Measurements from ENCODE around the gene OR6C65. TPM values are rescaled to one million over a fixed set of nuclear protein-coding genes. Genes with fewer than 3 reads are reported as not detected.
"Not testable (repeated sequence)": the region's sequence is repeated elsewhere in the genome, so short reads cannot be mapped to it uniquely, and the experiment has no call there.

Gene OR6C65
- polyA plus RNA-seq, 1 experiment = not detected

DNA sequence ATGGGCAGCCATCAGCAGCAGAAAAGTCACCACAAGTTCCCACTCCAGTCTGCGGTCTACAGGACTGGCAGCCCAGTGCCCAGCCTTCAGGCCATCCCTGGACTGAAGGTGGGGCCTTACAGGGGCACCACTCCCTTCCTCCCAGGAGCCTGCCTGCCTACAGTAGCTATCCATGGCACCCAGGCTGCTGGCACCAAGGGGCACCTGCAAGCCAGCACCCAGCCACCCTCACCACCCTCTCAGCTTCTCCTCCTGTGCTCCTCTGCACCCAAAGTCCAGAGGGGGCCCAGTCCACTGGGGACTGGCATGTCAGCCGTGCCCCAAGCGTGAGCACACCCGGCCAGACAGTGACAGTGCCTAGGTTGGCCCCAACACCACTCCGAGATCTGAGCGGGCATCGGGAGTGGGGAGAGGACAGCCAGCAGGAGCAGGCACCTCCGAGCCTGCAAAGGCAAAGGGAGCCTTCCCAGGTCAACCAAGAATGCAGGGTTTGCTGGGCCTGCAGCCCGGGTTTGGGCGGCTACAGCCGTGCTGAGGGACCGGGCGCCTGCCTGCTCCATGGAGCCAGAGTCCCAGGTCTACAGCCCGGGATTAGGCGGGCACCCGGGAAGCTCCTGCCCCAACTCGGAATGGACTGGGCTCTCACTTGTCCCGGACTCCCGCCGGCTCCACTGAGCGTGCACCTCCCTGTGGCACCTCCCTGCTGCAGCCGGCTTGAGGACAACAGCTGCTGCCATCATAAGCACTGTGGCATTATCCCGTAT is 8.1 kb upstream of the OR6C65 start:
- Histone ChIP-seq H3K27me3 (ENCODE audit: control insufficient read depth, insufficient read depth, low read length) (no peaks in the 10 kb centered on the region), H3K4me3 (ENCODE audit: low read depth, low read length) (no peak overlapping the region), H3K36me3 (ENCODE audit: control insufficient read depth, insufficient read depth, low read length) (no peaks in the 10 kb centered on the region)
- POLR2A ChIA-PET = no interaction called here
- DNase-seq (ENCODE audit: low read depth) = no peak
- TF ChIP-seq, protein P1, sequence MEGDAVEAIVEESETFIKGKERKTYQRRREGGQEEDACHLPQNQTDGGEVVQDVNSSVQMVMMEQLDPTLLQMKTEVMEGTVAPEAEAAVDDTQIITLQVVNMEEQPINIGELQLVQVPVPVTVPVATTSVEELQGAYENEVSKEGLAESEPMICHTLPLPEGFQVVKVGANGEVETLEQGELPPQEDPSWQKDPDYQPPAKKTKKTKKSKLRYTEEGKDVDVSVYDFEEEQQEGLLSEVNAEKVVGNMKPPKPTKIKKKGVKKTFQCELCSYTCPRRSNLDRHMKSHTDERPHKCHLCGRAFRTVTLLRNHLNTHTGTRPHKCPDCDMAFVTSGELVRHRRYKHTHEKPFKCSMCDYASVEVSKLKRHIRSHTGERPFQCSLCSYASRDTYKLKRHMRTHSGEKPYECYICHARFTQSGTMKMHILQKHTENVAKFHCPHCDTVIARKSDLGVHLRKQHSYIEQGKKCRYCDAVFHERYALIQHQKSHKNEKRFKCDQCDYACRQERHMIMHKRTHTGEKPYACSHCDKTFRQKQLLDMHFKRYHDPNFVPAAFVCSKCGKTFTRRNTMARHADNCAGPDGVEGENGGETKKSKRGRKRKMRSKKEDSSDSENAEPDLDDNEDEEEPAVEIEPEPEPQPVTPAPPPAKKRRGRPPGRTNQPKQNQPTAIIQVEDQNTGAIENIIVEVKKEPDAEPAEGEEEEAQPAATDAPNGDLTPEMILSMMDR (IDR thresholded peaks at IDR 0.05; ENCODE audit: insufficient read depth, low read depth, low read length) = no peak
- CTCF ChIA-PET = no interaction called here

DNA sequence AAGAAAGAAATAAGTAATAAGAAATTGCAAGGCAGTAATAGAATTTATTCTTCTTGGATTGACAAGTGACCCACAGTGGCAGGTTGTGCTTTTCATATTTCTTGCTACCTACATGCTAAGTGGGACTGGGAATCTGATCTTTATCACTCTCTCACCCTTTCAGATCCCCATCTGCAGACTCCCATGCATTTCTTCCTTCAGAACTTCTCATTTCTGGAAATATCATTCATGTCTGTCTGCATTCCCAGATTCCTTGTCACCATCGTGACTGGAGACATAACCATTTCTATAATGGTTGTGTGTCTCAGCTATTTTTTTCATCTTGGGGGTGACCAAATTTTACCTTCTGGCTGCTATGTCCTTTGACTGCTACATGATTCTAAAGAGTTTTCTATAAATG is 4.0 kb upstream of the OR6C65 start:
- ChIA-PET POLR2A (no interaction called here), CTCF (no interaction called here)
- TF ChIP-seq, protein P1 (IDR thresholded peaks at IDR 0.05; ENCODE audit: insufficient read depth, low read depth, low read length) = no peak
- no peak for DNase-seq (ENCODE audit: low read depth)
- Histone ChIP-seq H3K4me3 (ENCODE audit: low read depth, low read length) (no peak overlapping the region), H3K27me3 (ENCODE audit: control insufficient read depth, insufficient read depth, low read length) (no peaks in the 10 kb centered on the region), H3K36me3 (ENCODE audit: control insufficient read depth, insufficient read depth, low read length) (no peaks in the 10 kb centered on the region)

DNA sequence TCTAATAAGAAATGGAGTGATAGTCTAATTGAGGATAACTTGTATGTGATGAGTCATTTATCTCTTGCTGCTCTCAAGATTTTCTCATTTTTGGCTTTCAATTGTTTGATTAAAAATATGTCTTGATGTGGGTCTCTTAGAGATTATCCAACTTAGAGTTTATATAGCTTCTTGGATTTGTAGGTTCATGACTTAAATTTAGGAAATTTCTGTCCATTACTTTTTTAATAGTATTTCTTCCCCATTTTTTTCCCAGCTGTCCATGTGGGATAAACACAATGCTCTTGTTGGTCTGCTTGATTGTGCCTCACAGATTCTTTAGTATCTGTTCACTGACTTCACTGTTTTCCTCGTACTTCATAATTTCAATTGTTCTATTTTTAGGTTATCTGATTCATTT is 7.5 kb downstream of the OR6C65 start:
- POLR2A ChIA-PET = no interaction called here
- Histone ChIP-seq H3K4me3 (ENCODE audit: low read depth, low read length) (no peak overlapping the region), H3K27me3 (ENCODE audit: control insufficient read depth, insufficient read depth, low read length) (no peaks in the 10 kb centered on the region), H3K36me3 (ENCODE audit: control insufficient read depth, insufficient read depth, low read length) (no peaks in the 10 kb centered on the region)
- DNase-seq (ENCODE audit: low read depth) = no peak
- TF ChIP-seq, protein P1 (IDR thresholded peaks at IDR 0.05; ENCODE audit: insufficient read depth, low read depth, low read length) = no peak
- CTCF ChIA-PET = no interaction called here

DNA sequence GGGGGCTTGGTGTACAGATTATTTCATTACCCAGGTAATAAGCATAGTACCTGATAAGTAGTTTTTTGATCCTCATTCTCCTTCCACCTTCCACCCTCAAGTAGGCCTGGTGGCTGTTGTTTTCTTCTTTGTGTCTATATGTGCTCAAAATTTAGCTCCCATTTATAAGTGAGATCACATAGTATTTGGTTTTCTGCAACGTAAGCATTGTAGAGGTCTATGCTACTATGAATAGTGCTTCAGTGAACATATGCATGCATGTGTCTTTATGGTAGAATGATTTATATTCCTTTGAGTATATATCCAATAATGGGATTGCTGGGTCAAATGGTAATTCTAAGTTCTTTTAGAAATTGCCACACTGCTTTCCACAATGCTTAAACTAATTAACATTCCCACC is 8.8 kb downstream of the OR6C65 start:
- H3K4me3 ChIP-seq (ENCODE audit: low read depth, low read length); H3K36me3 ChIP-seq (ENCODE audit: control insufficient read depth, insufficient read depth, low read length); H3K27me3 ChIP-seq (ENCODE audit: control insufficient read depth, insufficient read depth, low read length); DNase-seq (ENCODE audit: low read depth); CTCF ChIA-PET; POLR2A ChIA-PET: not testable (repeated sequence)

DNA sequence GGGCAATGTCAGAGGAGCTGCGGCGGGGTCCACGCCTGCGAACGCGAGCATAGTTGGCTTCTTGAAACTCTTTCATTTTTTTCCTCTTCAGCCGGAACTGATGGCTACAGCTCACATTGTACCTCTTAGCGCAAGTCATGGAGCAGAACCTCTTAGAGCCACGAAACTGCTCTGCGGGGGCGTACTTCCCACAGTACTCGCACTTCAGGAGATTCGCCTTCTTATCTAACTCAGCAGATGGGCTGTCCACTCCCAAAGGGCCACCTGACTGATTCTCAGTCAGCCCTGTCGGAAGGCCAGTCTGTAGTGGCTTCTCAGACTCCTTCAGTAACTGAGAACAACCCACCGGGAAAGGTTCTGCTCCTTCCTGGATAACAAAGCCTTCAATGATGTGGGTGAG is 11.8 kb downstream of the OR6C65 start:
- H3K4me3 ChIP-seq (ENCODE audit: low read depth, low read length); POLR2A ChIA-PET; H3K27me3 ChIP-seq (ENCODE audit: control insufficient read depth, insufficient read depth, low read length); CTCF ChIA-PET; H3K36me3 ChIP-seq (ENCODE audit: control insufficient read depth, insufficient read depth, low read length); DNase-seq (ENCODE audit: low read depth): not testable (repeated sequence)

DNA sequence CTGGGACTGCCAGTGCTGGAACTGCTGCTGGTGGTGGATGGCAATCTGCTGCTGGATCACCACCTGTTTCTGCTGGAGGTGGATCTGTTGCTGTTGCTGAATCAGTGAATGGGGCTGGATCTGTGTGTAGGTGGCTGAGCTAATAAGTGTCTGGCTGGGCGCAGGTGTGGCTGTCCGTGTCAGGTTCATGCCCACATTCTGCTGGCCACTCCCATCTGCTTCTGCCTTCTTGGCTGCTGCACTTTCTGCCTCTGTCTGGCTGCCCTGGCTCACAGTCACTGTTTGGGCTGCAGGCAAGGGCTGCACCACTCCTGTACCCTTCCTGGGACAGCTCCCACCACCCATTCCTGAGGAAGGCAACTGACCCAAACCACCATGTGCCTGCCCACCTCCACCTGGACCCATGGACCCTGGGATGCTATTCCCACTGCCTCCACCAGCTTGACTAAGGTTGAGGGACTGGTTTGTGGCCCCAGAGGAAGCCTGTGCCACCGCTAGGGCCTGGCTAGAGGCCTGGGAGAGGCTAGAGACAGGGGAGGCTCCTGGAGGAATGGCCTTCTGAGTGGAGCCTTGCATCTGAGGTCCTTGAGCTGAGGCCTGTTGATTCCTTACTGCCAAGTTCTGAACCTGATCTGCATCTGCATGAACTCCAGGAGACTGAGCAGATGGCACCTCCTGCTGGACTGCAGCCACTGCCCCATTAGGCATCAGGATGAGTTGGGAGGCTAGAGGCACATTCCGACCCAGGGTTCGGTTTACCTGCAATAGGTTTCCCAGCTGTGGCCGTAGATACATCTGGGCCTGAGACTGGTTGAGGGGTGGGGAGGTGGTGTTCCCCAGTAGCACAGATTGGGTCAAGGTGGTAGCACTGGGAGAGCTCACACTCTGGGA is 13.4 kb downstream of the OR6C65 start:
- DNase-seq (ENCODE audit: low read depth); H3K27me3 ChIP-seq (ENCODE audit: control insufficient read depth, insufficient read depth, low read length); H3K36me3 ChIP-seq (ENCODE audit: control insufficient read depth, insufficient read depth, low read length); H3K4me3 ChIP-seq (ENCODE audit: low read depth, low read length); CTCF ChIA-PET; POLR2A ChIA-PET: not testable (repeated sequence)

DNA sequence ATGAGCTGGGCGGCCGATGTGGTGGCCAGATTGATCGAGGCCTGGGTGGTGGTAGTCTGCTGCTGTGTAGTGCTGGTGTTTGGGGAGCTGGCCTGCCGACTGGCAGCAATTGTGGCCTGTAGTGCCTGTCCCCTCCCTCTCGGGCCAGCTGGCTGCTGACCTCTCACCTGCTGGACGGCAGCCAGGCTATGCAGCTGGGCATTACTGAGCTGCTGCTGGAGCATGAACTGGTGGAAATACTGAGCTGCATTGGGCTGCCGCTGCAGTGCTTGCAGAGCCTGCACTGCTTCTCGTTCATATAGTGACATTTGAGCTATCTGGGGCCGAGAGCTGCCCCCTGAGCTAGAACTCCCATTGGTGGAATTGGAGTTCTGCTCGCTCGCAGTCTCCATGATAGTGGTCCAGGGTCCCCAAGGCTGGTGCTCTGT is 14.1 kb downstream of the OR6C65 start:
- H3K36me3 ChIP-seq (ENCODE audit: control insufficient read depth, insufficient read depth, low read length); H3K27me3 ChIP-seq (ENCODE audit: control insufficient read depth, insufficient read depth, low read length); CTCF ChIA-PET; POLR2A ChIA-PET; DNase-seq (ENCODE audit: low read depth); H3K4me3 ChIP-seq (ENCODE audit: low read depth, low read length): not testable (repeated sequence)

DNA sequence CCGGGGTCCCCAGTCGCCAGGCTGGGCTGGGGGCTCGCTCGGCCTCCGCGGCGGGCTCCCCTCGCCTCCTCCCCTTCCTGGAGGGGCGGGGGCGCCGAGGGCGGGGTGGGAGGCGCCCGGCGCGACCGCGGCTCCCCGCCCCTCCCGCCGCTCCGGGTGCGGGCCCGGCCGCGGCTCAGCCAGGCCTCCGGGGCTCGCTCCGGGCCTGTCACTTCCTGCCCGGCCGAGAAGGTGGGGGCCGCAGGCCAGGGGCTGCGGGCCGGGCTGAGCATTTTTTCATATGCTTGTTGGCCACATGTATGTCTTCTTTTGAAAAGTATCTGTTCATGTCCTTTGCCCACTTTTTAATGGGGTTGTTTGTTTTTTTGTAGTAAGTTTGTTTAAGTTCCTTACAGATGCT is 14.6 kb downstream of the OR6C65 start:
- H3K4me3 ChIP-seq (ENCODE audit: low read depth, low read length); CTCF ChIA-PET; H3K27me3 ChIP-seq (ENCODE audit: control insufficient read depth, insufficient read depth, low read length); H3K36me3 ChIP-seq (ENCODE audit: control insufficient read depth, insufficient read depth, low read length); POLR2A ChIA-PET; DNase-seq (ENCODE audit: low read depth): not testable (repeated sequence)
